Astrocyte (in vitro differentiated cells and primary cell): ENCODE measurements around the gene CLEC2A. TPM values are rescaled to one million over a fixed set of nuclear protein-coding genes. Genes with fewer than 3 reads are reported as not detected.

Source experiments
- DNase-seq: peaks from one replicate; pipeline ENCODE4 v3.0.0-alpha.2; 2010; ENCODE audit warnings: low read depth
- FAIRE-seq: peaks from 2 replicates; lab custom pipeline; 2011; peaks lifted over from hg19 to GRCh38; lab: Jason Lieb, UNC
- H2AFZ ChIP-seq: 2 replicates; pipeline ENCODE4 v1.6.0; 2012; ENCODE audit warnings: low read depth, low read length, inconsistent platforms
- H3K27ac ChIP-seq: 2 replicates; pipeline ENCODE4 v1.5.1; 2011; ENCODE audit warnings: low read depth, low read length, inconsistent platforms
- H3K27me3 ChIP-seq: 2 replicates; pipeline ENCODE4 v1.6.0; 2011; ENCODE audit warnings: low read length, inconsistent platforms; ENCODE audit not compliant: insufficient read depth
- H3K36me3 ChIP-seq: 2 replicates; pipeline ENCODE4 v1.5.1; 2011; ENCODE audit warnings: low read length, inconsistent platforms; ENCODE audit not compliant: insufficient read depth
- H3K4me1 ChIP-seq: 2 replicates; pipeline ENCODE4 v1.5.1; 2011; ENCODE audit warnings: low read length, inconsistent platforms; ENCODE audit not compliant: insufficient read depth
- H3K4me2 ChIP-seq: 2 replicates; pipeline ENCODE4 v1.6.0; 2012; ENCODE audit warnings: low read length, inconsistent platforms
- H3K4me3 ChIP-seq: 2 replicates; pipeline ENCODE4 v1.5.1; 2011; ENCODE audit warnings: low read depth, mild to moderate bottlenecking, low read length, inconsistent platforms; ENCODE audit not compliant: insufficient read depth
- H3K79me2 ChIP-seq: 2 replicates; pipeline ENCODE4 v1.6.0; 2012; ENCODE audit warnings: mild to moderate bottlenecking, low read length, inconsistent platforms; ENCODE audit not compliant: insufficient read depth
- H3K9ac ChIP-seq: 2 replicates; pipeline ENCODE4 v1.6.0; 2012; ENCODE audit warnings: mild to moderate bottlenecking, low read length, inconsistent platforms
- H3K9me3 ChIP-seq: 2 replicates; pipeline ENCODE4 v1.5.1; 2012; ENCODE audit warnings: low read depth, mild to moderate bottlenecking, low read length, inconsistent platforms; ENCODE audit not compliant: insufficient read depth
- H4K20me1 ChIP-seq: 2 replicates; pipeline ENCODE4 v1.6.0; 2012; ENCODE audit warnings: low read length, inconsistent platforms; ENCODE audit not compliant: insufficient read depth
- H3K27ac Mint-ChIP-seq: one replicate; pipeline ENCODE4 v1.8.0; 2021; ENCODE audit warnings: mild to moderate bottlenecking, mixed read lengths; ENCODE audit not compliant: unreplicated experiment
- H3K27me3 Mint-ChIP-seq: one replicate; pipeline ENCODE4 v1.8.0; 2021; ENCODE audit warnings: low read depth, mixed read lengths; ENCODE audit not compliant: unreplicated experiment
- H3K36me3 Mint-ChIP-seq: one replicate; pipeline ENCODE4 v1.8.0; 2021; ENCODE audit warnings: low read depth, mixed read lengths; ENCODE audit not compliant: unreplicated experiment
- H3K4me1 Mint-ChIP-seq: one replicate; pipeline ENCODE4 v1.8.0; 2021; ENCODE audit warnings: low read depth, mixed read lengths; ENCODE audit not compliant: unreplicated experiment
- H3K4me3 Mint-ChIP-seq: one replicate; pipeline ENCODE4 v1.8.0; 2021; ENCODE audit warnings: mild to moderate bottlenecking, moderate library complexity, mixed read lengths; ENCODE audit not compliant: unreplicated experiment
- H3K9me3 Mint-ChIP-seq: one replicate; pipeline ENCODE4 v1.8.0; 2021; ENCODE audit warnings: mild to moderate bottlenecking, mixed read lengths; ENCODE audit not compliant: unreplicated experiment
- EZH2 ChIP-seq: IDR thresholded peaks from 2 replicates; pipeline ENCODE4 v1.6.1; 2012; ENCODE audit warnings: mild to moderate bottlenecking, low read length, inconsistent platforms; ENCODE audit not compliant: insufficient read depth
- total RNA-seq: library from RNA; stranded (reverse); gene quantifications from 2 replicates; pipeline ENCODE4 v1.2.1, GENCODE V29; 2021
- TF ChIP-seq, protein P1 (sequence below): IDR thresholded peaks from 2 replicates; pipeline ENCODE4 v1.5.1; 2011; ENCODE audit warnings: low read depth, mild to moderate bottlenecking, inconsistent platforms, low read length, moderate library complexity; ENCODE audit not compliant: insufficient read depth

CLEC2A gene
- total RNA-seq, 1 donor from 2014 or later = 0.84 TPM

DNA sequence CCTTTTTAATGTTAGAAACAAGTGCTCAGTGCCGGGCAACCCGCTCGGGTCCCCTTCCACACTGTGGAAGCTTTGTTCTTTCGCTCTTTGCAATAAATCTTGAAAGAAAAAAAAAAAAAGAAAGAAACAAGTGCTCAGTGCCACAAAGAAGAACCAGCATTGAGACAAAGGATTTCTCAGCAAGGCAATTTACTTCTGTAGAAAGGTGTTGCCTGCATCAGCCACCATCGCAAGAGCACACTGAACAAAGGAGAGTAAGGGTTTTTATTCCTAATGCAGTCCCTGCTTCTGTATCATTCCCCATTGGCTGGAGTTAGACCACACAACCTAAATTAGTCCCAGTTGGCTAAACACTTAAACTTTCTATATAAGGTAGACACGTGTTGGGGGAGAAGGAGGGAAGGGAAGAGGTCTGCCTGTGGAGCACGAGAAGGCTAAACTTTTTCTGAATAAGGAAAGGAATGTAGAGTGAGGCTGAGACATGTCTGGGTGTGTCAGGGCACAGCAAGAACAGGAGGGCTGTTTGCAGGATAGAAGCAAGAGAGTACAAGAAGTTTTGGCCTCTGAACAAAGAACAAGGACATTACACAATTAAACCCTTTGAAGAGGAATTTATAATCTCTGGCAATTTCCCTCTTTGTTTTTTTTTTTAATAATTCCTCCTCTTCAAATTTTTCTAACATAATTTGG is 29.5 kb downstream of the CLEC2A start:
- Mint-ChIP-seq H3K27me3 (no peaks in the 10 kb centered on the region), H3K27ac (peak overlapping the region; percentile 36), H3K36me3 (no peaks in the 10 kb centered on the region), H3K9me3 (peaks cover 5% of the 10 kb centered on the region), H3K4me3 (no peak overlapping the region), H3K4me1 (no peaks in the 10 kb centered on the region)
- no peak overlapping the region for H2AFZ ChIP-seq
- no peaks in the 10 kb centered on the region for H3K27me3 ChIP-seq
- no peak overlapping the region for H3K27ac ChIP-seq
- H3K4me2 ChIP-seq = no peak overlapping the region
- H3K9me3 ChIP-seq = no peaks in the 10 kb centered on the region
- no peaks in the 10 kb centered on the region for H3K79me2 ChIP-seq
- no peak for FAIRE-seq
- no peak overlapping the region for H3K4me3 ChIP-seq
- H4K20me1 ChIP-seq = no peaks in the 10 kb centered on the region
- TF ChIP-seq, protein P1, sequence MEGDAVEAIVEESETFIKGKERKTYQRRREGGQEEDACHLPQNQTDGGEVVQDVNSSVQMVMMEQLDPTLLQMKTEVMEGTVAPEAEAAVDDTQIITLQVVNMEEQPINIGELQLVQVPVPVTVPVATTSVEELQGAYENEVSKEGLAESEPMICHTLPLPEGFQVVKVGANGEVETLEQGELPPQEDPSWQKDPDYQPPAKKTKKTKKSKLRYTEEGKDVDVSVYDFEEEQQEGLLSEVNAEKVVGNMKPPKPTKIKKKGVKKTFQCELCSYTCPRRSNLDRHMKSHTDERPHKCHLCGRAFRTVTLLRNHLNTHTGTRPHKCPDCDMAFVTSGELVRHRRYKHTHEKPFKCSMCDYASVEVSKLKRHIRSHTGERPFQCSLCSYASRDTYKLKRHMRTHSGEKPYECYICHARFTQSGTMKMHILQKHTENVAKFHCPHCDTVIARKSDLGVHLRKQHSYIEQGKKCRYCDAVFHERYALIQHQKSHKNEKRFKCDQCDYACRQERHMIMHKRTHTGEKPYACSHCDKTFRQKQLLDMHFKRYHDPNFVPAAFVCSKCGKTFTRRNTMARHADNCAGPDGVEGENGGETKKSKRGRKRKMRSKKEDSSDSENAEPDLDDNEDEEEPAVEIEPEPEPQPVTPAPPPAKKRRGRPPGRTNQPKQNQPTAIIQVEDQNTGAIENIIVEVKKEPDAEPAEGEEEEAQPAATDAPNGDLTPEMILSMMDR = no peak
- no peak for TF ChIP-seq EZH2
- no peaks in the 10 kb centered on the region for H3K4me1 ChIP-seq
- H3K9ac ChIP-seq = no peak overlapping the region
- DNase-seq = no peak
- no peaks in the 10 kb centered on the region for H3K36me3 ChIP-seq

GRCh38 chr12:9900930-9901329 is 31.2 kb downstream of the CLEC2A start:
- Mint-ChIP-seq H3K4me1 (no peaks in the 10 kb centered on the region), H3K9me3 (peaks cover 5% of the 10 kb centered on the region), H3K4me3 (no peak overlapping the region), H3K27me3 (no peaks in the 10 kb centered on the region), H3K27ac (no peak overlapping the region), H3K36me3 (no peaks in the 10 kb centered on the region)
- Histone ChIP-seq H2AFZ (no peak overlapping the region), H3K27ac (no peak overlapping the region), H3K27me3 (no peaks in the 10 kb centered on the region), H3K9ac (no peak overlapping the region), H3K9me3 (no peaks in the 10 kb centered on the region), H3K4me2 (no peak overlapping the region), H3K4me3 (no peak overlapping the region), H3K79me2 (no peaks in the 10 kb centered on the region), H3K4me1 (no peaks in the 10 kb centered on the region), H3K36me3 (no peaks in the 10 kb centered on the region), H4K20me1 (no peaks in the 10 kb centered on the region)
- no peak for FAIRE-seq
- no peak for DNase-seq
- no peak for TF ChIP-seq EZH2
- TF ChIP-seq, protein P1 = no peak

- TF ChIP-seq, protein P1 = no peak
- TF ChIP-seq EZH2 = no peak
- H3K27ac Mint-ChIP-seq = peak overlapping the region; percentile 34
- no peaks in the 10 kb centered on the region for H3K9me3 ChIP-seq
- H3K36me3 ChIP-seq = no peaks in the 10 kb centered on the region
- no peak overlapping the region for H3K4me3 ChIP-seq
- H3K36me3 Mint-ChIP-seq = no peaks in the 10 kb centered on the region
- H3K79me2 ChIP-seq = no peaks in the 10 kb centered on the region
- no peak for FAIRE-seq
- no peak overlapping the region for H3K4me3 Mint-ChIP-seq
- no peak overlapping the region for H3K27ac ChIP-seq
- DNase-seq = no peak
- no peaks in the 10 kb centered on the region for H3K4me1 ChIP-seq
- no peaks in the 10 kb centered on the region for H4K20me1 ChIP-seq
- no peak overlapping the region for H3K9ac ChIP-seq
- no peak overlapping the region for H3K4me2 ChIP-seq
- no peaks in the 10 kb centered on the region for H3K27me3 Mint-ChIP-seq
- no peak overlapping the region for H2AFZ ChIP-seq
- H3K4me1 Mint-ChIP-seq = no peaks in the 10 kb centered on the region
- H3K27me3 ChIP-seq = no peaks in the 10 kb centered on the region
- no peaks in the 10 kb centered on the region for H3K9me3 Mint-ChIP-seq
These were observed 33.0 kb downstream of the CLEC2A start for GRCh38 chr12:9899209-9899608.
